Forelimb muscle (tissue), 1 donor: ENCODE measurements around the gene LEP. TPM values are rescaled to one million over a fixed set of nuclear protein-coding genes. Genes with fewer than 3 reads are reported as not detected.

Experiments
- DNase-seq: peaks from one replicate; pipeline ENCODE4 v3.0.0-alpha.2; 2013; ENCODE audit warnings: low read depth
- polyA plus RNA-seq: library from polyadenylated mRNA; unstranded; fragments of 120-200 nt; gene quantifications from one replicate; pipeline ENCODE4 v1.2.1, GENCODE V29; 2013; ENCODE audit not compliant: insufficient read length

Gene LEP
- polyA plus RNA-seq, 1 donor = not detected

GRCh38 chr7:128244861-128245260 lies 3.8 kb downstream of the LEP start:
- no peak for DNase-seq

DNA sequence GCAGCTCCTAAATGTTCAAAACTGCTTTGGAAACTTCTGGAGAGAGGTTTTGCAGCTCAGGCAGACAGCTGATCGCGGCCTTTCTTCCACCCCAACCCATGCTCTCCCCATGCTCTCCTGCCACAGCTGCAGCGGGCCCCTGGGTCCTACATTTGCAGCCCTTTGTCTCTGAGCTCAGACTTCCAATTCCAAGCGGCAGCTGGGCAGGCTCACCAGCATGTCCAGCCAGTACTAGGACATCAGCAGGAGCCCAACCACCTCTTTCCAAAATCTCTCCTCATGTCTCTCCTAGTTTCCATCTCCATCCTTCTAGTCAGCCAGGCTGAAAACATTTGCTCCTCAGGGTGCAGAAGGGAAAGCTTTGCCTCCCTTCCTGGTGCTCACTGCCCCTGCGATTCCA lies 6.0 kb downstream of the LEP start:
- DNase-seq = no peak

GRCh38 chr7:128247640-128248194 lies 6.6 kb downstream of the LEP start:
- no peak for DNase-seq

- DNase-seq = no peak
Measured at GRCh38 chr7:128251337-128251736, 10.3 kb downstream of the LEP start.

DNA sequence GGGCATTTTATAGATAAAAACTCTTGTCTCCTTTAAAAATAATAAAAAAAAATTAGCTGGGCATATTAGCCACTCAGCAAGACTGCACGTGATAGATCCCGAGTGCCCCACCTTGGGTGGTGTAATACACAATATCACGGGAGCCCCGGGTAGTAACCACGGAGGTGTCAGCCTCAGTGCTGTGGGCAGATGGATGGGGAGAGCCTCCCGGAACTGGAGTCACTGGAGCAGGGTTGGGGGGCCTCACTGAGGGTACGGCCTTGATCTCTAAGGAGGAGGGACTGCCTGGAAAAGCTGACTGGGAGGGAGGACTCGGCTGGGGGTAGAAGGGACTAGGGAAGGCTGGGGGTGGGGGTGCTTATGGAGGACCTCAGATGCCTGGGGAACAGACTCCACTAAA lies 12.6 kb downstream of the LEP start:
- DNase-seq = no peak

DNA sequence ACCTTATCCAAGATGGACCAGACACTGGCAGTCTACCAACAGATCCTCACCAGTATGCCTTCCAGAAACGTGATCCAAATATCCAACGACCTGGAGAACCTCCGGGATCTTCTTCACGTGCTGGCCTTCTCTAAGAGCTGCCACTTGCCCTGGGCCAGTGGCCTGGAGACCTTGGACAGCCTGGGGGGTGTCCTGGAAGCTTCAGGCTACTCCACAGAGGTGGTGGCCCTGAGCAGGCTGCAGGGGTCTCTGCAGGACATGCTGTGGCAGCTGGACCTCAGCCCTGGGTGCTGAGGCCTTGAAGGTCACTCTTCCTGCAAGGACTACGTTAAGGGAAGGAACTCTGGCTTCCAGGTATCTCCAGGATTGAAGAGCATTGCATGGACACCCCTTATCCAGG lies 13.4 kb downstream of the LEP start:
- DNase-seq = no peak

DNA sequence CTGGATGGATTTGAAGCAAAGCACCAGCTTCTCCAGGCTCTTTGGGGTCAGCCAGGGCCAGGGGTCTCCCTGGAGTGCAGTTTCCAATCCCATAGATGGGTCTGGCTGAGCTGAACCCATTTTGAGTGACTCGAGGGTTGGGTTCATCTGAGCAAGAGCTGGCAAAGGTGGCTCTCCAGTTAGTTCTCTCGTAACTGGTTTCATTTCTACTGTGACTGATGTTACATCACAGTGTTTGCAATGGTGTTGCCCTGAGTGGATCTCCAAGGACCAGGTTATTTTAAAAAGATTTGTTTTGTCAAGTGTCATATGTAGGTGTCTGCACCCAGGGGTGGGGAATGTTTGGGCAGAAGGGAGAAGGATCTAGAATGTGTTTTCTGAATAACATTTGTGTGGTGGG lies 14.2 kb downstream of the LEP start:
- DNase-seq = no peak

DNA sequence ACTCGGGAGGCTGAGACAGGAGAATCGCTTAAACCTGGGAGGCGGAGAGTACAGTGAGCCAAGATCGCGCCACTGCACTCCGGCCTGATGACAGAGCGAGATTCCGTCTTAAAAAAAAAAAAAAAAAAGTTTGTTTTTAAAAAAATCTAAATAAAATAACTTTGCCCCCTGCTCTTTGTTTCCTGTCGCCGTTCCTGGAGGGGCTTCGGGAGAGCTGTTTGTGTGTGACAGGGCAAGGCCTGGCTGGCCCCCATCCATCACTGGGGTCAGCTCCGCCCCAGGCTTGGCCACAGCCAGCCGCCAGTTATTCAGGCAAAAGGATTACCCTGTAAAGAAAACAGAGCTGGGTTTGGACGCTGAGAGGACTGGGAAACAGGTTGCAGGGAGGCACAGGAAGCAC lies 16.4 kb downstream of the LEP start:
- no peak for DNase-seq

- no peak for DNase-seq
Measured at GRCh38 chr7:128259131-128260061, 18.3 kb downstream of the LEP start.

DNA sequence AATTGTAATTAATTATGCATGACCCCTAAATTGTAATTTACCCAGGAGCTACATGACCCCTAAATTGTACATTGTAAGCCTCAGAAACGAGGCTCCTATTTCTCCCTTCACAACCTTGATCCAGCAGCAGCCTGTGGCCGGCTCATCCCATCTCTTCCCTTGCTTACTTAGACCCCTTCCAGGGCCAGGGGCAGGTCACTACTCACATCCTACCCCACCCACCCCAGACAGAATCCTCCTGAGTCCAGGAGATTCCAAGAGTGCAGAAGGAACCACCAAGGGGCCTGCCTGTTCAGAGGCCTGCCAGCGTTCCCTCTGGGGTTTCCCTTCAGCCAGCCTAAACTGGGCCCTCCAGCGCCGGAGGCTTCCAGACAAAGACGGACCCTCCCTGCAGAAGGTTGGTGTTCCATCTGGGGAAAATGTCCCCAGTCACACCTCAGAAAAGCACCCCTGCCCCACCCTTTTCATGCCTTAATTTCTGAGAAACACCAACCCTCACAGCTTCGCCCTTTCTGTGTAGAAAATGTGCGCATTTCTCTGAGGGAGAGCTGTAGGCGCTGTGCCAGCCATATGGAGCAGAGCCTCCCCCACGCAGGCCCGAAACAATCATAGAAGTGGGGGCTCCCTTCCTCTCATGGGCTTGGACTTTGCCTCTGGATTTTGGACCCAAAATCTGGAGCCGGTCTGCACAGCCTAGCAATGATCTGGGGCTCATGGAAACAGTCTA lies 19.2 kb downstream of the LEP start:
- no peak for DNase-seq

- no peak for DNase-seq
Measured at GRCh38 chr7:128262273-128263028, 21.4 kb downstream of the LEP start.

GRCh38 chr7:128263420-128263819 lies 22.3 kb downstream of the LEP start:
- DNase-seq = no peak

DNA sequence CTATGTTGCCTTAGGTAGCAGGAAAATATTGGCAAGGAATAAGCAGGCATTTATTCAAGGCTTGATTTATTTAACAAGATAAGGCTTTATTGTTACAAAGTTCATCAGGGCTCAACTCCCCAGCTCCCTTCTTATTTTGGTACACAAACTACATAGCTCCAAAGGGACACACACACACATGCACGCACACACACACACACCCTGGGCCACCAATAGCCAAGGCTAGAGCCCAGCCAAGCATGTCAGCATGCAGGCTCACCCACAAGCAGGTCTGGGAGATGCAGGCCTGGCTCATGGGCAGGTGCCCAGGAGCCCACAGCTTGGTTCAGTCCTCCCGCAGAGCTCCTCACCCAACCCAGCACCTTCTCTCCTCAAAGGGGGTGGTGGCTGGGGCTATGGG lies 23.4 kb downstream of the LEP start:
- DNase-seq = no peak

GRCh38 chr7:128265156-128265905 lies 24.3 kb downstream of the LEP start:
- no peak for DNase-seq

DNA sequence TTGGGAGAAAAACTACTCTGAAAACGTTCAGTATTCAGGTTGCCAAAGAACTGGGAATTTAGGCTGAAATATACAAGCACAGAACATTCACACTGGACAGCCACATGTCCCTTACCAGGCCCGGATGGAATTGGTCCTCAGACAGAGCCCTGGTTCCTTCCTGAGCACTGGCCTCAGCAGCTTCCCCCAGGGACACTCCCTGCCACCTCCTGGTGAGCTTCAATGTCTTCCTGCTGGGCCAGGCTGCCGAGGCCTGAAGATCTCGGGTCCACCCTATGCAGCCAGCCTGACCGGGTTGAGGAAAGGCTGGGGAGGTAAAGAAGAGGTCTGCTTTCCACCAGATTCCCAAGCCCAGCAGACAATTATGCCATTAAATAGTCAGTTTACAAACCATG lies 24.8 kb downstream of the LEP start:
- no peak for DNase-seq

DNA sequence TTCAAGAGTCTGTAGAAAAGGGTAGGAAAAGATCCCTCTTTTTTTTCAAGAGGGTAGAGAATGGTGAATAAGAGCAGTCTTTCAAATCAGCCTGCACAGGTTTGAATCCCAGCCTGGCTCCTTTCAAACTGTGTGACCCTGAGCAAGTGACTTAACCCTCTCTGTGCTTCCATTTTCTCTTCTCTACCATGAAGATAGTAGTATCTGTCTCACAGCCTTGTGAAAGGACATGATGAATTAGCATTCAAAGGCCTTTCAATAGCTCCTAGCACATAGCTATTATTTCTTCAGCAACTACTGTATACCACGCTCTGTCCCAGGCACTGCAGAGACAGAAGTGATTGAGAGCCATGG lies 25.4 kb downstream of the LEP start:
- DNase-seq = no peak

DNA sequence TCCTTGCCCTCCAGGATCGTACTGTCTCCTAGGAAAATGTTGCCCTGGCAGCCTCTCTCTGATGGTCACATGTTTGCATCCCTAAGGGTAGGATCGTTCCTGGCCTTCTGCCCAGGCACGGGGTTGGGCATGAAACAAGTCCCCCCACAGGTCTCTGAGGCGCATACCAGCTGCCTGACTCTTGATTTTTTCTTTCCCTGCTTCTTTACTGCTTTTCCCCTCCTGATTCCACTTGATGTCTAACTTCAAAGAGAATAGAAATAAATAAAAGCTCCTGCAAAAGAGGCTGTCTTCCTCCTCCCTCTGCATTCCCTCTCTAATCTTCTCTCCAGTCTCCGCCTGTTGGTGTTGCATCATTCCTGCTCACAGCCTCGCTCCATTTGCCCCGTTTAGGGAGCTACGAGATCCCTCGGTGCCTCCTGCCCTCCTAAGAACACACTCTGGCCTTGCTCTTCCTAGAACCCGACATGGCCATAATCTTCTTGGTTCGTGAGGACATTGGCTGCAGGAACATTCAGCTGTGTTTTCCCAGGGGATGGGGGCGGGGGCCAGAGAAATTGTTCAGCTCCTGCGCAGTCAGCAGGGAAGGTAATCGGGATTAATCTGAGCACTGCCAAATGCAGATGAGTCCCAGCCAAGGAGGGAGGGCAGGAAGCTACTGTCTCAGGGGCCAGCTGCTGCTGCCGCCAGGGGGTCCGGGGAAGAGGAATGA lies 26.0 kb downstream of the LEP start:
- DNase-seq = peak; percentile 16

DNA sequence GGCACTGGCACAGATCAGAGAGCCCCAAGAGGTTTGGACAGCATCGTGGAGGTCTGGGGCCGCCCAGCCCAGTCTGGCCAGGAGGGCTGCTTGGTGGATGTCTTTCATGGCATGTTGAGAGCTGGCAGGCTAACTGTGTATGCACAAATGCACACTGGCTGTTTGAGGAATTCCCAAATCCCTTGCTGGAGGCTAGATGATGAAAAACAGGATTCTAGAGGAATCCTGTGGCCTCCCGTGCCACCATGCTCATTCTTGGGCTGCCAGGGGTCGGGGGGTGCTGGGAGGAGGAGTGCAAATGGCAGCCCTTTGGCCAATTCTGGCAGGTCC lies 26.5 kb downstream of the LEP start:
- DNase-seq = no peak

- DNase-seq = no peak
Measured at GRCh38 chr7:128268233-128268632, 27.2 kb downstream of the LEP start.

DNA sequence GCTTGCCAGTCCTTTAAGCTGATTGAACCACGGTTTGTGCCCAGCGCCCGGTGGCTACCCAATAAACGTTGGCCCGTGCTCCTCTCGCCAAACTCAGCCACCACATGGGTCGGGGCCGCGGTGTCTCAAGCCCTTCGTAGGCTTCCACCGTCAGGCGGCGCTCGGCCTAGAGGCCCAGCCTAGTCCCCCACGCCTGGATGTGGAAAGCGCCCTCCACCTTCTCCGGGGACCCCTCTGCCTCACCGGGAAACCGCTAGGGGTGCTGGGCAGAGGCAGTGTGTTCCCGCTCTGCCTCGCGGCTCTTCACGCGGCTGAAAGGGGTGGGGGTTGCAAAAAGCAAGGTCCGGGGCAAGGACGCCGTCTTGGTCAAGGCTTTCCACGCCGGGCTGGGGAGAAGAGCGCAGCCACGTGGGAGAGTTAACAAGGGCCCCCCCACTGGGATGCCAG lies 29.8 kb downstream of the LEP start:
- DNase-seq = no peak

GRCh38 chr7:128271471-128271941 lies 30.4 kb downstream of the LEP start:
- no peak for DNase-seq
